GM19452 (cell line): ENCODE results near the gene FGF14.

Experiments
- ATAC-seq: cut with Tn5 transposase; IDR thresholded peaks from one replicate; pipeline ENCODE4 v1.9.1; 2021; ENCODE audit not compliant: unreplicated experiment

Gene FGF14

DNA sequence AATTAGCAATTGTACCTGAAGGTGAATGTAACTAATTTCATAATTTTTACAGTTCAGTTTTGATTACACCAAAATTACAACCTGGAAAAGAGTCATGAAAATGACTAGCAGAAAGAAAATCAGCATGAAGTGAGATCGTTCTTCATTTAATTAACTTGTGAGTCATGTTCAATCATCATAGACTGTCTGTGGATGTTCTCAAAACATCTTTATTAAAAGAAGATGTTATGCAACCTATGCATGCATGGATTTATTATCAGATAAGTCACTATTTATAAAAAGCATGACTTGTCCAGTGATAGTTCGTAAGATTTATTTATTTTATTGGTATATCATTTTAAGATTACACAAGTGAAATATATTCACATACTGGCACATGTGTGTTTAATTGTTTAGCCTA lies 703.4 kb downstream of the FGF14 start:
- ATAC-seq = no peak

- no peak for ATAC-seq
Observed at GRCh38 chr13:101697745-101698144, 704.1 kb downstream of the FGF14 start.

DNA sequence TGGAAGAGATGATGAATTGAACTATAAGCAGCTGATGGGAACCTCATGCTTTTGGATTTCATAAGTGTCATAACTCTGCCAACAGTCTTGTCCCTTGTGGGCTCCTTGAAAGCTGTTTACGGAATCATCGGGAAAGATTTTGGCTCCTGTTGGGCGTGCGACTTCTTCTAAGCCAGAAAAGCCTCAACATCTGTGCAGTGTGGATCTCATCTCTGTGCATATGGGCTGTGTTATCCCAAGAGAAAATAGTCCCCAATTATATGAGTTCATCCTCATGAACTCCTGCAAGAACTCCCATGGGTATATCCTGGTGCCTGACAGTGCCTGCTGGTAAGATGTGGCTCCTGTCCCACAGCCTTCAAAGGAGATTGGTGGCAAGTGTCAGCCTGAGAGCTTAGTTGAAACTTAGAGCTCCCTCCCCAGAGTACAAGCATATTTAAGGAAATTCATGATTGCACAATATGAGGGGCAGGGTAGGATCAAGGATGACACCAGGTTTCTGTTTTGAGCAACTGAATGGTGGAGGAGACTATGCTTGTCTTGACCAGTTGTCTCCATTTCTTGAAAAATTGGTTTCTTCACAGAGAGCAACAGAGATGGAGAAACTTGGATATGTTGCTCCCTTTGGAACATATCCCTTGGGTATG lies 705.9 kb downstream of the FGF14 start:
- no peak for ATAC-seq

GRCh38 chr13:101691341-101691860 lies 710.4 kb downstream of the FGF14 start:
- no peak for ATAC-seq

DNA sequence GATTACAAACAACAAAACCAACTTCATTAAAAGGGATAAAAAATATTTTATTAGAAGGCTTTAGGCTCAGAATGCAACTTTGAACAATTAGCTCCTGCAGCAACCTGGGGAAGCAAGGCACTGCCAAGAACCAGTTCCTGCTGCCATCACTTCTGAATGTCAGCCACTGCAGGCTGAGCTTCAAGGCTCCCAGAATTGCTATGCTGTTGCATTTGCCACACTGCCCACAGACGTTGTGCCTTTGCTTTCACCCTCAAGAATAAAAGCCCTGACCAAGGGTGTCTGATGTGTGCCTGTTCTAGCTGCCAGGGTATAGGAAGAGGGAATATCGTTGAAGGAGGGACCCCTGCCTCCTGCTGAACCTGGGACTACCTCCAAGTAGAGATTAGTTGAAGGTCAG lies 711.0 kb downstream of the FGF14 start:
- no peak for ATAC-seq

GRCh38 chr13:101686003-101686402 lies 715.8 kb downstream of the FGF14 start:
- ATAC-seq = no peak

- no peak for ATAC-seq
Observed at GRCh38 chr13:101681834-101682233, 720.0 kb downstream of the FGF14 start.

GRCh38 chr13:101673360-101674105 lies 728.3 kb downstream of the FGF14 start:
- no peak for ATAC-seq

DNA sequence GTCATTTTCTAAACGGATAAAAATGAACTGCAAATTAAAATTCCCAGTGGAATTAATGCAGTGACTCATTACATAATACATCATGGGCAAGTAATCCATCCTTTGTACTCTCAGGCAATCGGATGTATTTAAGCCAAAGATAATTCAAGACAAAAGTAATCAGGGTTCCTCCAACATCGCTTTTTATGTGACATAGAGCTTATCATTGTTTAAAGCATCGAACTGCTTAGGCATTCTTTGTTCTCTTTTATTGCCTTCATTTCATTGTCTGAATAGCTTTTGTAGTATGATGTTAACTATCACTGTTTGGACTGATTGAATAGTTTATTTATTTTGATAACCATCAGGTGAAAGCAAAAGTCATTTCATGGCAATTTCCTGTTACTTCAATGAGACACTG lies 740.0 kb downstream of the FGF14 start:
- ATAC-seq = no peak
